Measurements from ENCODE around the gene USP54. TPM values are rescaled to one million over a fixed set of nuclear protein-coding genes. Genes with fewer than 3 reads are reported as not detected.
A peak's percentile ranks its signal among the peaks of the same experiment; 100 is the strongest.

The USP54 gene
- polyA plus RNA-seq, 2 donors, result 16.8 to 23.7 TPM

GRCh38 chr10:73512207-73512743, 78.9 kb downstream of the USP54 start:
- no peaks in the 10 kb centered on the region for H3K9me3 ChIP-seq (ENCODE audit: control insufficient read depth in 2 of 2, insufficient read depth in 1 of 2, low read depth in 1 of 2, low read length in 1 of 2)
- H3K27me3 ChIP-seq (ENCODE audit: control insufficient read depth in 1 of 2, insufficient read depth in 2 of 2, low read length in 2 of 2), result no peaks in the 10 kb centered on the region
- no peak overlapping the region for H3K27ac ChIP-seq (ENCODE audit: low read depth in 2 of 2, low read length in 1 of 2)
- no peaks in the 10 kb centered on the region for H3K4me1 ChIP-seq (ENCODE audit: control insufficient read depth in 2 of 2, insufficient read depth in 2 of 2, low read length in 1 of 2)
- WGBS, 2 donors, result 97 to 98% methylated on average over 4 of the region's 4 CpGs
- H3K36me3 ChIP-seq (ENCODE audit: control insufficient read depth in 2 of 2, insufficient read depth in 2 of 2, low read length in 1 of 2), result peaks cover 3 to 9% of the 10 kb centered on the region in 2 donors
- H3K4me3 ChIP-seq (ENCODE audit: low read depth in 1 of 2, low read length in 2 of 2), result no peak overlapping the region

GRCh38 chr10:73509695-73510094, 81.4 kb downstream of the USP54 start:
- no peaks in the 10 kb centered on the region for H3K27me3 ChIP-seq (ENCODE audit: control insufficient read depth in 1 of 2, insufficient read depth in 2 of 2, low read length in 2 of 2)
- no peaks in the 10 kb centered on the region for H3K4me1 ChIP-seq (ENCODE audit: control insufficient read depth in 2 of 2, insufficient read depth in 2 of 2, low read length in 1 of 2)
- H3K36me3 ChIP-seq (ENCODE audit: control insufficient read depth in 2 of 2, insufficient read depth in 2 of 2, low read length in 1 of 2), result peaks cover under 1 to 5% of the 10 kb centered on the region in 2 donors
- no peak overlapping the region for H3K4me3 ChIP-seq (ENCODE audit: low read depth in 1 of 2, low read length in 2 of 2)
- no peak overlapping the region for H3K27ac ChIP-seq (ENCODE audit: low read depth in 2 of 2, low read length in 1 of 2)
- no peaks in the 10 kb centered on the region for H3K9me3 ChIP-seq (ENCODE audit: control insufficient read depth in 2 of 2, insufficient read depth in 1 of 2, low read depth in 1 of 2, low read length in 1 of 2)
- WGBS, 2 donors, result 86 to 96% methylated on average over 5 of the region's 5 CpGs

GRCh38 chr10:73506491-73506890, 84.7 kb downstream of the USP54 start:
- Histone ChIP-seq H3K36me3 (ENCODE audit: control insufficient read depth in 2 of 2, insufficient read depth in 2 of 2, low read length in 1 of 2) (peaks cover 5 to 7% of the 10 kb centered on the region in 2 donors), H3K4me1 (ENCODE audit: control insufficient read depth in 2 of 2, insufficient read depth in 2 of 2, low read length in 1 of 2) (no peaks in the 10 kb centered on the region), H3K27me3 (ENCODE audit: control insufficient read depth in 1 of 2, insufficient read depth in 2 of 2, low read length in 2 of 2) (no peaks in the 10 kb centered on the region), H3K27ac (ENCODE audit: low read depth in 2 of 2, low read length in 1 of 2) (no peak overlapping the region), H3K9me3 (ENCODE audit: control insufficient read depth in 2 of 2, insufficient read depth in 1 of 2, low read depth in 1 of 2, low read length in 1 of 2) (no peaks in the 10 kb centered on the region), H3K4me3 (ENCODE audit: low read depth in 1 of 2, low read length in 2 of 2) (no peak overlapping the region)
- 75 to 97% methylated on average over 1 of the region's 1 CpG for WGBS, 2 donors

GRCh38 chr10:73506074-73506473, 85.1 kb downstream of the USP54 start:
- no peaks in the 10 kb centered on the region for H3K27me3 ChIP-seq (ENCODE audit: control insufficient read depth in 1 of 2, insufficient read depth in 2 of 2, low read length in 2 of 2)
- no peak overlapping the region for H3K27ac ChIP-seq (ENCODE audit: low read depth in 2 of 2, low read length in 1 of 2)
- H3K9me3 ChIP-seq (ENCODE audit: control insufficient read depth in 2 of 2, insufficient read depth in 1 of 2, low read depth in 1 of 2, low read length in 1 of 2), result no peaks in the 10 kb centered on the region
- H3K36me3 ChIP-seq (ENCODE audit: control insufficient read depth in 2 of 2, insufficient read depth in 2 of 2, low read length in 1 of 2), result peaks cover 5 to 7% of the 10 kb centered on the region in 2 donors
- no peak overlapping the region for H3K4me3 ChIP-seq (ENCODE audit: low read depth in 1 of 2, low read length in 2 of 2)
- H3K4me1 ChIP-seq (ENCODE audit: control insufficient read depth in 2 of 2, insufficient read depth in 2 of 2, low read length in 1 of 2), result no peaks in the 10 kb centered on the region

- Histone ChIP-seq H3K9me3 (ENCODE audit: control insufficient read depth in 2 of 2, insufficient read depth in 1 of 2, low read depth in 1 of 2, low read length in 1 of 2) (no peaks in the 10 kb centered on the region), H3K4me3 (ENCODE audit: low read depth in 1 of 2, low read length in 2 of 2) (no peak overlapping the region), H3K36me3 (ENCODE audit: control insufficient read depth in 2 of 2, insufficient read depth in 2 of 2, low read length in 1 of 2) (peaks cover 5 to 16% of the 10 kb centered on the region in 2 donors), H3K4me1 (ENCODE audit: control insufficient read depth in 2 of 2, insufficient read depth in 2 of 2, low read length in 1 of 2) (no peaks in the 10 kb centered on the region), H3K27ac (ENCODE audit: low read depth in 2 of 2, low read length in 1 of 2) (no peak overlapping the region), H3K27me3 (ENCODE audit: control insufficient read depth in 1 of 2, insufficient read depth in 2 of 2, low read length in 2 of 2) (no peaks in the 10 kb centered on the region)
- 97 to 98% methylated on average over 1 of the region's 1 CpG for WGBS, 2 donors
These were observed 88.1 kb downstream of the USP54 start for GRCh38 chr10:73503037-73503436.

GRCh38 chr10:73501651-73502050, 89.5 kb downstream of the USP54 start:
- Histone ChIP-seq H3K36me3 (ENCODE audit: control insufficient read depth in 2 of 2, insufficient read depth in 2 of 2, low read length in 1 of 2) (peaks cover 5 to 19% of the 10 kb centered on the region in 2 donors), H3K27ac (ENCODE audit: low read depth in 2 of 2, low read length in 1 of 2) (no peak overlapping the region), H3K4me3 (ENCODE audit: low read depth in 1 of 2, low read length in 2 of 2) (no peak overlapping the region), H3K9me3 (ENCODE audit: control insufficient read depth in 2 of 2, insufficient read depth in 1 of 2, low read depth in 1 of 2, low read length in 1 of 2) (no peaks in the 10 kb centered on the region), H3K27me3 (ENCODE audit: control insufficient read depth in 1 of 2, insufficient read depth in 2 of 2, low read length in 2 of 2) (no peaks in the 10 kb centered on the region), H3K4me1 (ENCODE audit: control insufficient read depth in 2 of 2, insufficient read depth in 2 of 2, low read length in 1 of 2) (no peaks in the 10 kb centered on the region)

GRCh38 chr10:73497623-73498022, 93.5 kb downstream of the USP54 start:
- Histone ChIP-seq H3K27ac (ENCODE audit: low read depth in 2 of 2, low read length in 1 of 2) (no peak overlapping the region), H3K27me3 (ENCODE audit: control insufficient read depth in 1 of 2, insufficient read depth in 2 of 2, low read length in 2 of 2) (no peaks in the 10 kb centered on the region), H3K4me3 (ENCODE audit: low read depth in 1 of 2, low read length in 2 of 2) (no peak overlapping the region), H3K36me3 (ENCODE audit: control insufficient read depth in 2 of 2, insufficient read depth in 2 of 2, low read length in 1 of 2) (peaks cover 0 to 13% of the 10 kb centered on the region in 2 donors), H3K9me3 (ENCODE audit: control insufficient read depth in 2 of 2, insufficient read depth in 1 of 2, low read depth in 1 of 2, low read length in 1 of 2) (no peaks in the 10 kb centered on the region), H3K4me1 (ENCODE audit: control insufficient read depth in 2 of 2, insufficient read depth in 2 of 2, low read length in 1 of 2) (peaks cover 3% of the 10 kb centered on the region in 2 donors)
- WGBS, 2 donors, result 83 to 84% methylated on average over 2 of the region's 2 CpGs

- Histone ChIP-seq H3K4me1 (ENCODE audit: control insufficient read depth in 2 of 2, insufficient read depth in 2 of 2, low read length in 1 of 2) (peaks cover 3% of the 10 kb centered on the region in 2 donors), H3K27ac (ENCODE audit: low read depth in 2 of 2, low read length in 1 of 2) (peak within 1 kb of the TSS; percentile 99 to 100), H3K27me3 (ENCODE audit: control insufficient read depth in 1 of 2, insufficient read depth in 2 of 2, low read length in 2 of 2) (no peaks in the 10 kb centered on the region), H3K36me3 (ENCODE audit: control insufficient read depth in 2 of 2, insufficient read depth in 2 of 2, low read length in 1 of 2) (peaks cover 0 to 13% of the 10 kb centered on the region in 2 donors), H3K9me3 (ENCODE audit: control insufficient read depth in 2 of 2, insufficient read depth in 1 of 2, low read depth in 1 of 2, low read length in 1 of 2) (no peaks in the 10 kb centered on the region), H3K4me3 (ENCODE audit: low read depth in 1 of 2, low read length in 2 of 2) (peak within 1 kb of the TSS; percentile 94 to 98)
- WGBS, 2 donors, result 5 to 6% methylated on average over 28 of the region's 28 CpGs
These were observed 95.1 kb downstream of the USP54 start, which contains the start of gene PPP3CB for GRCh38 chr10:73495884-73496674. Gene PPP3CB, minus strand, starts transcription at chr10:73496024. Its CDS starts 135 bp downstream, at chr10:73495889.

GRCh38 chr10:73495226-73495883, 95.8 kb downstream of the USP54 start:
- peaks cover 0 to 13% of the 10 kb centered on the region in 2 donors for H3K36me3 ChIP-seq (ENCODE audit: control insufficient read depth in 2 of 2, insufficient read depth in 2 of 2, low read length in 1 of 2)
- 0% methylated on average over 40 to 55 of the region's 55 CpGs for WGBS, 2 donors
- H3K4me1 ChIP-seq (ENCODE audit: control insufficient read depth in 2 of 2, insufficient read depth in 2 of 2, low read length in 1 of 2), result peaks cover 3% of the 10 kb centered on the region in 2 donors
- H3K9me3 ChIP-seq (ENCODE audit: control insufficient read depth in 2 of 2, insufficient read depth in 1 of 2, low read depth in 1 of 2, low read length in 1 of 2), result no peaks in the 10 kb centered on the region
- H3K27me3 ChIP-seq (ENCODE audit: control insufficient read depth in 1 of 2, insufficient read depth in 2 of 2, low read length in 2 of 2), result no peaks in the 10 kb centered on the region
- H3K27ac ChIP-seq (ENCODE audit: low read depth in 2 of 2, low read length in 1 of 2), result peak overlapping the region; percentile 99 to 100
- peak overlapping the region; percentile 94 to 98 for H3K4me3 ChIP-seq (ENCODE audit: low read depth in 1 of 2, low read length in 2 of 2)

Measured in esophagus (tissue), 2 donors.